GM12874 (cell line): ENCODE data around the gene TGM1.

Source experiments
- CTCF ChIP-seq: IDR thresholded peaks from 2 replicates; pipeline ENCODE4 v1.5.1; 2011; ENCODE audit warnings: low read depth, mild to moderate bottlenecking, control low read depth, low read length, moderate library complexity; ENCODE audit not compliant: insufficient read depth

TGM1 gene

DNA sequence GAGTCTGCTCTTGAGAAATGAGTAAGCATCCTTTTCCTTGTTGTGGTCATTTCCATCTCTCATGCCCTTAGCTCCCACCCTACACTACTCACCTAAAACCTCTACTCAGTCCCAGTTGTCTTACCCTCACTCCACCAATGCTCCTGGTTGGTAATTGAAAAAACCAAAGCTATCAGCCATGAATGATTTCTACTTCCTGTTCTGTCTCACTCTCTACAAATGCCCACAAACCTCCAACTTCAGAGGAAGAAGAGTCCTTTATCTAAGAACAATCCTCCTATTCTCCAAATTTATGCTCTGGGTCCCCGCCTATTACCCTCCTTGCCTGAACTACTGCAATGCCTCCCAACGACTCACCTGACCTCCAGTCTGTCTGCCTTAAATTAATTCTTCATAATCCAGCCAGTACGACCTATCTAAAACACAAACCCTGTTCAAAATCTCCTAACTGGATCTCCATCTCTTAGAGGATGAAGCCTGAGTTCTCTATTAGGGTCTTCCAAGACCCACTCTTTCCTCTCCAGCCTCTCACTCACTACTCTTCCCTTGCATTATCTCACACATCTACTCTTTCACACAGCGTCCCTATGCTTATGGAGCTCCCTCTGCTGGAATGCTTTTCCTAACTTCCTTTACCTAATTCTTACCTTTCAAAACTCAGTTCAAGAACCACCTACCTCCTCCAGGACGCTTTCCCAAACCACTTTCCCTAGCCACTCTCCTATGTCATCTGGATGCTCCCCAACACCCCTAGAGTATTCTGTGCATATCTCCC is 34.4 kb upstream of the TGM1 start:
- no peak for TF ChIP-seq CTCF

DNA sequence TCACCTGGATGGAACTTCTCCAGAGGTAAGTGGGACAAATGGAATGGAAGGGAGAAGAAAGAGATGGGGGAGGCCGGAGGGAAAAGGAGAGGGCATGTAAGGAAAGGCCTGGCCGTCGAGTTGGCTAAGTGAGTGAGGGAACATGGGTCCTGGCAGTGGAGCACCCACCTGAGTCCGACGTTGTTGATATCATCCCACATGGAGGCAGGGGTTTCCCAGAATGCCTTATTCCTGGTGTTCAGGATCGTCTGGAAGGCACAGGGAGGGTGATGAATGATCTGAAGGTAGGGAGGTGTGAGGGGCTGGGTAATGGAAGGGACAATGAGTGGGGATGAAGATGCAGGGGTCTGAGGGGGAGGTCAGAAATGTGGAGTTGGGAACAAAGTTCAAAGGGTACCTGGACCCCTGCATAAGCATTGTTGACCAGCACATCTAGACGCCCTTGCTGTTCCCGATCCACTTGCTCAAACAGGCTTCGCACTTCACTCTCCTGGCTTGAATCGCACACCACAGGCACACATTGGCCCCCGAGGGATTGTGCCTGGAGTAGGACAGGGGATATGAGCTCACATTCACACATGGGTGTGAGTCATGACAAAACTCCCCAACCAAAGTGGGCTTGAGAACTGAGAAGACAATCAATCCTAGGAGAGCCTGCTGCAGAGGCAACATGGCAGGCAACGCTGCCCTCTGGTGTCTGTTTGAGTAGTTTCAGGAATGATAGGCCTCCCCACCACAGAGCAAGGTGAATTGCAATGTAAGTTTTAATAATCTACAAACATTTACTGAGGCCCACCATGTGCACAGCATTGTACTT is 33.6 kb upstream of the TGM1 start:
- TF ChIP-seq CTCF: peak; percentile 71

GRCh38 chr14:24293525-24293924 is 30.5 kb upstream of the TGM1 start:
- TF ChIP-seq CTCF: no peak

DNA sequence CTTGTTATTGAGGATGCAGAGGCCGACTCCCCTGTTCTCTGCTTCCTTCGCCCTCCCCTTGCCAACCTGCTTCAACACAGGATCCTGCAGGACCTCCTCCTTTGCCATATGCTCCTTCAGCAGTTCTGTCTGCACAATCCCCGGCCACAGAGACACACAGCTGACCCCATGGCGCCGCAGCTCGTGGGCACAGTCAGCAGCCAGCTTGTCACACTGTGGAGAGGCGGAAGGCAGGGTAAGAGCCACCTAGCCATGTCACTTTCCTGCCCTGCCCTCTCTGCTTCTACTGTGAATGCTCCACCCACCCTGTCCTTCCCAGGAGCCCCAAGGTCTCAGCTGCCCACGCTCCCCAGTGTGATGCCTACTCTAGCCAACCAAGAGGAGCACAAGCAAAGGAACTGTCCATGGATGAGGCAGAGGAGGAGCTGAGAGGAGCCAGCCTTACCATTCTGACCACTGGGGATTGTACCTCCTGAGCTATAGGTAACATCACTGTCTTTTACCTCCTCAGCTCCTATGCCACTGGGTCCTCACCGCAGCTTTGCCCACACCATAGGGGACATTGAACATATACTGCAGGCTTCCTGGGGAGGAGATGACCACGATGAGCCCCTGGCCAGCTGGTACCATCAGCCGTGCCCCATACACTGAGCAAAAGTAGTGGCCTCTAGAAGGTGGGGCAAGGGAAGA is 29.3 kb upstream of the TGM1 start:
- no peak for TF ChIP-seq CTCF

DNA sequence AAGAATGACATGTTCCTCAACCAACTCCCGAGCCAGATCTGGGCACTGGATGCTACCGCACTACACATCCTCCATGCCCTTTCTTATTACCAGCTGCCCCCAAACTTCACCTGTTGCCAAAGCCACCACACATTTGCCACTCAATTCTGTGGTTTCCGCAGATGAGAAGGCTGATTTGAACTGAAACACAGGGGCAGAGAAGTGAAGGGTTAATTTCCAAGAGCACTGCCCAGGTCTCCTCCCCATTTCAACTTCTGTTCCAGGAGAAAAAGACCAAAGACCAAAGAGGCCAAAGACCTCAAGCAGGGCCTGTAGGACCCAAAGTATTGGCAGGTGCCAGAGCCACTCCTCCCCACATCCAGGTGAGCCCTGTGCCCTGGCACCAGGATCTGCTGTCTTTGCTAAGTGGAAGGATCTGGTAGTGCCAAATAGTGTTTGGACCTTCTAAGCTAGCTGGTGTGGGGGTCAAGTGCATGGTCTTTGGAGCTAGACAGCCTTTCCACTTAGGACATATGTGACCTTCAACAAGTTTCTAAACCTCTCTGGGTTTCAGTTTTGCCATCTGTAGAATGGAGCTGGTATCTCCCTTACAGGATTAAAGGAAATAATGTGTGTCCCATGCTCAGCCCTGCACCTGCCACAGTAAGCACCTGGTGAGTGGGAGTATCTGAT is 28.6 kb upstream of the TGM1 start:
- no peak for TF ChIP-seq CTCF

GRCh38 chr14:24290746-24291145 is 27.8 kb upstream of the TGM1 start:
- TF ChIP-seq CTCF: no peak

- no peak for TF ChIP-seq CTCF
These were observed 26.8 kb upstream of the TGM1 start for GRCh38 chr14:24289649-24290280.
